Stimulated activated CD4-positive, alpha-beta T cell treated with anti-CD3 and anti-CD28 coated beads, Interleukin-4, amount 100 ng/mL, for 24 hours (primary cell): ENCODE data around the gene ERICH6.

Experiments used
- DNase-seq: peaks from one replicate; pipeline ENCODE4 v3.0.0-alpha.2; 2020

Gene ERICH6

DNA sequence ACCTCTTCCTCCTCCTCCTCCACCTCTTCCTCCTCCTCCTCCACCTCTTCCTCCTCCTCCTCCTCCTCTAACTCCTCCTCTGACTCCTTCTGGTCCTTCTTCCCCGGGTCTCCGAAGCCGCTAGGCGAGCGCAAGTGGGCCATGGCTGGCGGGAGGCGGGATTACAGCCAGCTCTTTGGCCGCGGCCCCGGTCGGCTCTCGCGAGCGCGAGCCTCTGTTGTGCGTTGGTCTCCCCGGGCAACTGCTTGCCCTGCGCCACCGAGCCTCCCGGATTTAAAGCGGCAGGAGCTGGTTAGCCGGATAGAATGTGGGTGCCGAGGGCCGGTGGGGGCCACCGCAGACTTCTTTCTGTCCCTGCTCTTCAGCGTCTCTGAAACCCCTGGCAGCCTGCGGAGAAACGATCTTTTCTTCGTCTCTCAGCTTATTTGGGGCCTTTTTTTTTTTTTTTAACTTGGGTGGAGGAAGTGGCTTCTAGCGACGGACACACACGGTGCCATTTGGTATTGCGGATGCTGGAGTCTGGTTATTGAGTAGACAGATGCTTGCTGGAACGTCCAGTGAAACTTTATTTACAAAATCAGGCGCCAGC is at the start of gene ERICH6:
Gene ERICH6, minus strand, starts transcription at position 165 of the 589 bp plus-strand sequence. Its CDS starts 22 bp downstream, at position 143.
- DNase-seq = peak; percentile 81

DNA sequence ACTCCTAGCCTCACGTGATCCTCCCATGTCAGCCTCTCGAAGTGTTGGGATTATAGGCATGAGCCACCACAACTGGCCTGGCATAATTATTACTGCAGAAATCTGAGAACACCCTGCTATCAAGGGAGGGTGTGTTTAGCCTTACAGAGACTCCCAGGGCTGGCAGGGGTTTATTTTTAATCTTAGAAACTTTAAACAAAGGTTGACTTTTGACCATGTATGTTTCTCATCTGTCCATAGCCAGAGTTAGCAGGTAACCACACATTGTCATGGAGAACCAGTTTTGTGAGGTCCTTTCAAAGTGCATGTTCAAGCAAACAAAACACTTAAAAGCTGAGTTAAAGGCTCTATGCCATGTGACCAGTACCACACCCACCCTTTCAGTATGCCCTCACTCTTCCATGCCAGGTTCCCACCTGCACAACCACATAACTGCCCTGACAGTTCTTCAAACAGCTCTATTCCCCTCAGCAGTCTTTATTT is 48.1 kb upstream of the ERICH6 start:
- DNase-seq = no peak

DNA sequence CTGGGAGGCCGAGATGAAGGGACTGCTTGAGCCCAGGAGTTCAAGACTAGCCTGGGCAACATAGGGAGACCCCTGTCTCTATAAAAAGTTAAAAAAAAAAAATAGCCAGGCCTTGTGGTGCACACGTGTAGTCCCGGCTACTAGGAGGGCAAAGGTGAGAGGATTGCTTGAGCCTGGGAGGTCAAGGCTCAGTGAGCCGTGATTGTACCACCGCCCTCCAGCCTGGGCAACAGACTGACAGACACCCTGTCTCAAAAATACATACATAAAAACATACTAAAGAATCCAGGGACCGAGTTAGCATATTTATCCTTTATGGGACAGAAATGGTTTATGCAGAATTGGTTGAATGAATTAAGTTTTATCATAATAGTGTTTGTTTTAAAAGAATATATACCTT is 45.5 kb upstream of the ERICH6 start:
- no peak for DNase-seq

DNA sequence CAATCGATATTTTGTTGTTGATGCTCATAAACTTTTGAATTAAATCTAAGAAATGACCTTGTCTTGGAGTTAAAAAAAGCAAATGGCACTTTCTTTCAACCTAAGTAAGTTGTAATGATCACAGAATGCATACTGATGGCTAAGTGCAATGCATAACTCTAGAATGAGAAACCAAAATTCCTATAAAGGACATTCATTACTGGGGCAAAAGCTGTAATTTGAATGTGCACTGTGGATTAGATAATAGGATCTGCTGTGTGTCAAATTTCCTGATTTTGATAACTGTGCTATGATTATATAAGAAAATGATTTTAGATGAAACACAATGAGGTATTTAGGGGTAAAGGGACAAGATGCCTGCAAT is 44.9 kb upstream of the ERICH6 start:
- DNase-seq = no peak

DNA sequence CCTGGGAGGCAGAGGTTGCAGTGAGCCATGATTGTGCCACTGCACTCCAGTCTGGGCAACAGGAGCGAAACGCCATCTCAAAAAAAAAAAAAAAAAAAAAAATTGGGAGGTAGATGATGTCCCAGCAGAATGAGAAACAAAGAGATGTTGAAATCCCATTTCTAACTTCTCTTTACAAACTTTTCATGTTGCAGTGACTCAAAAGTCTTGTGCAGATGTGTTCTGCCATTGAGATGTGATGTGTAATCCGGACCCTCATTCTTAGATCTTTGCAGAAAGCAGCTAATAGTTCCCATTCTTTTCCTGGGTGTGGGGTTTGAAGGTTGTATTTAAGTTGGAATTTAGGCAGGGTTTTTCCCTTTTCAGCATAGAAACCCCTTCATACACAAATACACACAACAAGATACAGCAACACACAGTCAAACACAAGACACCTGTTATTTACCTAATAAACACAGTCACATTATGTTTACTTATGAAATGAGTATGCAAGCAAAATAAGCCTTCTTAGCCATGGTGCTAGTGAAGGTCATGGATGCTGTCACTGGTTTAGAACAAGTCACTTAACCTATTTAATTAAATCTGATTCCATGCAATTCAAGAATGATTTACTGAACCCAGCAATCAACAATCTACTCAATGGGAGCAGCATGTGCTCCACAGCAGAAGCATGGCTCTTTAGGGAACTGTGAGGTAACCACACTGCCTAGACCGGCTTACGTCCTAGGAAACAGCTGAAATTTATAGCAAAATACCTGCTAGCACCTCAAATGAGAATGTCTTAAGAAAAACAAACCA is 44.4 kb upstream of the ERICH6 start:
- no peak for DNase-seq

DNA sequence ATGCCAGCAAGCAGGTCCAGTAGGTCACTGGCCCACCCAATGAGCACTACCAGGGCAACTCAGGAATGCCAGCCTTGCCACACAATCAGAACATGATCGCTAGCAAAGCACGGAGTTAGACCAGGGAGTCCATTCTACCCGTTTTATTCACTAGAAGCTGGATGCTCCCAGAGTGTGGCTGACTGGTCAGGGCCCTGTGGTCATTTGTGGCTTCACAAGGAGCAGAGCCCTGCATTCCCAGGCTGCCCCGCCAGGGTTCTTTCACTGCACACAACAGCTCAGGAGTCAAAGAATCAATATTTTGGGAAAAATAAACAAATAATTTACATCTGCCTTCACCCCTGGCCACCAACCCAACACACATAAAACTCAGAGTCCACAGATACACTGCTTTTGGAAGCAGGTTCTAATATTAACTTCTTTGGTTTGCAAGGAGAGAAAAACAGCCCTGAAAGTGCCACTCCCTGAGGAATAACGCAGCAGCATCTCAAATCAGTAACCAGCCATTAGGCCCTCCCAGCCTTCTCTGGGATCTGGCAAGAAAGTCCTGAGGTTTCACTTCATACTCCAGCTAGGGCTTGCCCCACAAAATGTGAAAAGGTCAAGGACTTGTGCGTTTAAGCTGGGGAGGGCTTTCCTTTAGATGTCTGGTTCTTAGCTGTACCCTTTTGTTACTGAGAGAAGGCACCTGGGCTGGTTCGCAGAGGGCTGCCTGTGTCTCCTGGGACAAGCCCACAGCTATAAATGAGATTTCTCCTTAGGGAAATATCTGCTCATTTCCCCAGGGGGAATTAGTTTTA is 43.3 kb upstream of the ERICH6 start:
- no peak for DNase-seq

DNA sequence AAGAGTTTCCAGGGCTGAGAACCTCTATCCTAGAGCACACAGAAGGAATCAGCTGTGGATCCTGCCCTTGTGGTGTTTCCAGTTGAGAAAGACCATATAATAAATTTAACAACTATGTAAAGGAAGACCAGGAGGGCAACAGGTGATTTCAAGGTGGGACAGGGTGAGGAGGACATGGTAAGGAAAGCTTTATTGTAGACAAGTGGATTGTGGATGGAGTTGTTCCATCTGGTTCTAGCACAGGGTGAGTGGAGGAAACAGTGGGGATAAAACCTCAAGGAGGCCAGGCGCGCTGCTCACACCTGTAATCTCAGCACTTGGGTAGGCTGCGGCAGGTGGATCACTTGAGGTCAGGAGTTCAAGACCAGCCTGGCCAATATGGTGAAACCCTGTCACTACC is 42.1 kb upstream of the ERICH6 start:
- DNase-seq = no peak

DNA sequence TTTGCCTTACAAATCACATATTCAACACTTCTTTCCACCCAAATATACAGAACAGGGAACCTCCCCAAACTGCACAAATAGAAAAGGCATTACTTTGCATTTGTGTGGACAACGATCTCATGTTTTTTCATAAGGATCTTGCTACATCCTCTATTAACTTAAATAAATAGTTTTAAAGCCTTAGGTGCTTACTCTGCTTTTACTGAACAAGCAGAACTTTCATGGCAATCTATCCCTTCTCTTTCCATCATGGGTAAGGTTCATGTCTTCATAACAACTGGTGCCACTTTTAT is 41.1 kb upstream of the ERICH6 start:
- no peak for DNase-seq

DNA sequence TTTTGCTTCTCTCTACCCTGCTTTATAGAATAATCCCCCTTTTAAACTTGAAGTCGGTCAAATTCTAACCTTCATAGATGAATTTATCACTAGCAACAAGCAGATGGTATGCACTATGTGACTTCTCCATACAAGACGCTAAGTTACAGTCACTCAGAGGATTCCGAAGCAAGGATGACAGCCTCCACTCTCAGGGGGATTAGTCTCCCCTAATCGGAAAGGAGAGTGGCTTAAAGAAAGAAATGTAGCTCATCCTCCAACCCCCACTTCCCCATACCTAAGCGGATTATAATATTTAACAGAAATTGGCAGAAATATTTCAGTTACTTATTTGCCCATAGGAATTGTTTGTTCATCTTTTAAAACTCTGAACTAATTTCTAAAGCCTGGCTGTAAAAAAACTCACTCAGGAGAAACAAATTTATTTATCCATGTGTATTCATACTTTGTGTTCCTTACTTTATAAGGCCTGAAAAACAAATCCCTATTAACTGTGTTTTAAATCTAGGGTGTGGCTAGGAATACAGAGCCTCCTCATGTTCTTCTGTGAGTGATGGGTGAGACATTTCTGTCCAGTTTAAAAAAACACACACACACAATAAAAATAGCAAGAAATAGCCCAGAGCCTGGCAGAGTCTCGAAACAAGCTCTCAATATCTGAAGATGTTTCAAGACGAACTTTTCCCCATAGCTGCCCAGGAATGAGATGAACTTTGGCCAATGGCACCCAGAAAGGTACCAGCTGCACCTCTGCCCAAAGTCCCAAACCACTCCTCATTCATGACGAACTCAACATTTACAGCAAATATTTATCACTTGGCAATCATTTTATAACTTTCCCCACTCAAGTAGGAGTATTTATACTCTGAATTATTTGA is 40.6 kb upstream of the ERICH6 start:
- DNase-seq = no peak

DNA sequence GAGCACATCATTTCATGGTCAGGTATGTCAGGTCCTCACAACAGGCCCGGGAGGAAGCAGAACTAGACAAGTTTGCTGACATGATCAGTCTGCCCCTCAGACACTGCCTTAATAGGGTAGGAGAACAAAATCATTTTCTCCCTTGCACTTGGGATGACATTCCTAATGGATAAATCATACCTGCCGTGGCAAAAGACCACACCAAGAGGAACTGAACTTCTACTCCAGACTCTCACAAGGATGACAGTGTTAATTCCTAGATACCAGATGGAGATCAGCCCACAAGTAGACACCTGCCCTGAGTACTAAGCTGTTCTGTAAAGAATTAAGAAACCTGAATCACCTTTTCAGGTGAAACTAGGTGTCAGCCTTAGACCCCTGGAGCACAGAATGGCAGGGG is 39.8 kb upstream of the ERICH6 start:
- no peak for DNase-seq

DNA sequence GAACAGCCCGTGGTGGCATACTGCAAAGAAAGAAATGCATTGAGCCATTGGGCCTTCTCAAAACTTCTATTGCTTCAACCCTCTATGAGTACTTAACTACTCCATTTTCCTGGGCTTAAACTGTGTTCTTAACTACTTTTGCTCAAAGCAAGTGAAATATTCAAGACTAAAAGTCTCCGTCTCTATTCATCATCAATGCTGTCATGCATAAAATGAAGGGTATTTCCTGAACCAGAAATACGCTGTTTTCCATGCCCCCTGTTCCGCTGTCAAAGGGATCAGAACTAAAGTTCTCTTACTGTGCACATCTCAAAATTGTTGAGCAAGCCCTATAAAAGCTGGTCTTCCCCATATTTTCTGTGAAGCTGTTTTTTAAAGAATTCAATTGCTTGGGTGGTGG is 39.0 kb upstream of the ERICH6 start:
- no peak for DNase-seq

DNA sequence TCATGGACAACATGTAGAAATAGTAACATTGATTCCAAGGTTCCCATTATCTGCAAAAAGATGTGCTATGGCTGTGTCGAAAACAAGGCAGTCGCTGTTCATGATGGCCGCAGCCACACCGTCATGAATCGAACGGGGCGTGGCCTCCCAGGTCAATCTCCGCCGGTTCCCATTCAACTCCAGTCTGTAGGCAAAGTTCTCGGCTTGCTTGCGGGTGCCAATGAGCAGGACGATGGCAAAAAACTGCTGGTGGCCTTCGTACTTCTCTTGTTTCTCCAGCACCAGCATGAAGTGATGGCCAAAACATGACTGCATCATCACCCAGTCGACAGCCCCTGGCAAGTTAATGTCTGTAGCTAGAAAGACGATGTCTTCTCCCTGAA is 38.4 kb upstream of the ERICH6 start:
- no peak for DNase-seq

DNA sequence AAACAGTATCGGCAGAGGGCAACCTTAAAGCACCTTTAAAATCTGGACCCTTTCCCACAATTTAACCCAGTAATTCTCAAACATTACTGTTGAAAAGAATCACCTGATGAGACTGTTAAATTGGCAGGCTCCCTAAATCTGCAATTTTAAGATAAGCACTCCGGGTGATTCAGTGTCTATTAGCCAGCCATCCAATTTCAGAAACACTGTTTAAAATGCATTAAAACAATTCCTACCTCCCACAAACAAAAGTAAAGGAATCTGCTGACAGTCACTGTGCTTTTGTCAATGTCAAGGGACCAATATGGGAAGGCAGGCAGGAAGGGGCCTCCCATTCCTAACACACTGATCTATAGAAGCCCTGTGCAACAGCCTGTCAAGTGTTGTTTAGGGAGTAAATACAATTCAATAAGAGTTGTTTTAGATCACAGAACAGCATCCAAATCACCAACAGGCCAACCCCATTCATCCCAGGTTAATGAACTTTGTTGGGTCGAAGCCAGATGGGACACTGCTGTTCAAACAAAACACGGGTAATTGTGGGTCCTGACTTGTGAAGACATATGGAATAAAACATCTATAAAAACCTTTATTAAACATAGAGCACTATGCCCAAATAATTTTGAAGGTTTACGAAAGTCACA is 37.9 kb upstream of the ERICH6 start:
- no peak for DNase-seq

DNA sequence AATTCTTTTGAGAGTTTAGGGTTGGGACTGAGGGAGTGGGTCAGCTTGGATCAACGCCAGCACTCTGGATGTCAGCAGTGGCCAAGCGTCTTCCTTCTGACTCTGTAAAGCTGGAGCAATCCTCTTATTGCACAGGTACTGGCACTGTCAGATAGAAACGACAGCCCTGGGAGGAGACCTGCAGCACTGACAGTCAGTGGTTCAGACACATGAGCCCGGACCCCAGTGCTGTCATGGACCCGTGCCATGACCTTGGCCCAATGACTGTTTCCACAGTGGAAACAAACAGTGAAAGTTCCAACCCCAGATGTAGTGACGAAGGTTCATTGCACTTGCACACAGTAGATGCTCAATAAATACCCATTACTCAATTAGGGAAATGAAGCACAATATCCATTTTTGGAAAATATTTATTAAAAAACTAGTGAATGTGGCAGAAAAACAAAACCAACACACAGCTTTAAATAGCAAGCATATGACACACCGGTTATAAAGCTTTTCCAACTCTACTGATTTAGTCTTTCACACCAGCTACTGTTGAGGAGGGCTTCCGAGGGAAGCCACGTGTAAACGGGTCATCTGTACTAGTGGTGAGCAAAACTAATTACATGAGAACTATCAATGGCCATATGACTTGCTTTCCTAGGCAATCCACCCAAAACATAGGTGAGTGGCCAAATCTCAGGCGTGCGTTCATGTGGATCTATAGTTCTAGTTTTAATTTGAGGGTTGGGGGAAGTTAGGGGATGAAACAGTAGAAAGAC is 37.2 kb upstream of the ERICH6 start:
- DNase-seq = peak; percentile 27

DNA sequence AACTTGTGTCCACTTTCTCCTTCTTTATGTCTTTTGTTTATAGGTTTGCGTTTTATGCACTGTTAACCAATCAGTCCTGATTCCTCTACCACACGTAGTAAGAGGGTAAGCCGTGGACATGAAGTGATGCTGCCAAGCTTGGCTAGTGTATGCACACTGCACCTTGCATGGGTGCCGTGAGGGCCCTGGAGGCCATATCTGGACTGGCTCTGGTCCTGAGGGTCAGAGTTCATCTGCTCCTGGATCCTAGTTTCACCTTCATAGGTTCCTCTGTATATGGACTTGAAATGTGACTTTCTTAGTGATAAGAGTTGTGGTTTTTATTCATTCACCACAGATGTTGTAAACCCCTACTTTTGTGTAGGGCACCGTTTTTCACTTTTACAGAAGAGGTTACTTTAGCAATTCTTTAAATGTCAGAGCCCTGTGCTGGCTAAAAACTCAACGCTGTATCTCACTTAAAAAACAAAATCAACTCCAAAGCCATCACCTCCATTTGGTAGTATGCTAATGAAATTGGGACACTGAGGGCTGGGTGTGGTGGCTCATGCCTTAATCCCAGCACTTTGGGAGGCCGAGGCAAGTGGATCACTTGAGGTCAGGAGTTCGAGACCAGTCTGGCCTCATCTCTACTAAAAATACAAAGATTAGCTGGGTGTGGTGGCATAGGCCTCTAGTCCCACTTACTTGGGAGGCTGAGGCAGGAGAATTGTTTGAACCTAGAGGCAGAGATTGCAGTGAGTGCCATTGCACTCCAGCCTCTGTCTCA is 36.3 kb upstream of the ERICH6 start:
- peak; percentile 25 for DNase-seq

DNA sequence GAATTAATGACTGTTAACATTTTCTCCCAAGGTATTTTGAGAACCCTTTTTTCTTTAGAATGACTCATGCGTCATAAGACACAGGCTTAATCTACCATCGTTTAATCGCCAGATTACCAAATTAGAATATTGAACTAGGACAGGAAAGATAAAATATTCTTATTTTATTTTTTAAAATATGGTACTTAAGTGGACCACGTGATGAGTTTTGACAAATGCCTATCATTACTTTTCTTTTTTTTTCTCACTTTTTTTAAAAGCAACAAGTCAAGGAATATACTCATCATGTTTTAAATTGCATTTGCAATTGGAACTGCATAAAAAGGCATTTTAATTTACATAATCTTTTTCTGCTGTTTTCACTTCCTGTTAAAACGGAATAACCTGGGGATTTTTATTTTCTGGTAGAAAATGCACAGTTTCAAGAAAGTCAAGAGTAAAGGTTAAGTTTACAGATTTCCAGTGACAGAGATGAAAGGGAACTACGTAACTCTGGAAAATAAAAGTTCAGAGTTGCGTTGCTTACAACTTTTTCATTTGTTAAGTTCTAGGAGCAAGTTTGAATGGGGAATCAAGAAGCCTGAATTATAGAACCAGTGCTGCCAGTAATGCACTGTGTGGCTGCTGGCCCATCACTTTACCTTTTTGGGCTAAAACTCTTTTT is 35.6 kb upstream of the ERICH6 start:
- DNase-seq = no peak

DNA sequence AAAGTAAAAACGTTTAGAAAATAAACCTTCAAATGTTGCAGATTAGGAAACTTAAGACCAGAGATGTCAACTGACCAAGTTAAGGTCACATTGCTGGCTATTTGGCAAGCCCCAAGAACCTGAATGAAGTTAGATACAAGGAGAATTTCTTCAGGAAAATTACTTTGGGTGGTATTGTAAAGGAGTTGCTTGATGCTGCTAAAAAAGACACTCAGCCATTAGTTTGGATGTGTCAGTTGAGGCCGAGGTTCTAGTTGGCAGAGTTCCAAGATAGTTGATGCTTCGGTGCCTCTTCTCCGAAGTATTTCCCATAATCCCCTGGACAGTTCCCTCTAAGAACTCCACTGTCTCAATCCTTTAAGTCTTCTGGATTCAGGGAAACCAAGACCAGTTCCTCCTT is 35.0 kb upstream of the ERICH6 start:
- no peak for DNase-seq

DNA sequence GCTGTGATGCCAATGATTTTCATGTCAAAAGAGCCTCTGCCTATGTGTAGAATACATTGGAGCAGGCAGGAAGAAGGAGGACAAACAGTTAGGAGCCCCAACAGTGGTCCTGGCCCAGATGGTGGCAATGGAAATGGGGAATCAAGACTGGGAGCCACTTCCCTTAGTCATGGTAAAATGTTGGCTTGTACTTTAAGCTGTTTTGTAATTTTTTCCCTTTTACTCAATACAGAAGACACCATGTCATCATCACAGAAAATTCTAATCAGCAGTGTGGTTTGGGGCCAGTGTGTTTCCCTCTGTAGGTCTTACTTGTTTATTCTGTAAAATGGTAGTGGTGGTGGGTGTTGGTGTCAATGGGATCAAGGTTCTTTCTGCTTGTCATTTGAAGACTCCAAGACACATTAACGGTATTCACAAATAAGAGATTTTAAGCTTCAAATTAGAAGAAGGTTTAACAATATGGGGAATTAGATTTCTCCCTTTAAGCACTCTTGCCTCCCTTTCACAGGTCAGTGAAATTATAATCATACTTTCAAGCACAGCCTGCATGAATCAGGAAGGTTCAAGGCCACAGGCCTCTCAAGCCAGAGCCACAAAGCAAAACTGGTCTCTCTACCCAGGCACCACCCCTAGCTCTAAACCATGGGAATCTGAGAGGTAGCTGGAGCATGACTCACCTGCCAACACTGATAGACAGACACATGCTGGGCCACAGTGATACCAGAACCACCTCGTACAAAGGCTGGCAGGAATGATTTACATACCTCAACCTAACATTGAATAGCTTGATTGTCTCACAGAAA is 34.4 kb upstream of the ERICH6 start:
- DNase-seq = peak; percentile 73
